Measurements from ENCODE around the gene CDH4. TPM values are rescaled to one million over a fixed set of nuclear protein-coding genes. Genes with fewer than 3 reads are reported as not detected.

Gene CDH4
- total RNA-seq, 6 experiments from 2014 or later = 5.8 to 12.8 (median 10.9) TPM

DNA sequence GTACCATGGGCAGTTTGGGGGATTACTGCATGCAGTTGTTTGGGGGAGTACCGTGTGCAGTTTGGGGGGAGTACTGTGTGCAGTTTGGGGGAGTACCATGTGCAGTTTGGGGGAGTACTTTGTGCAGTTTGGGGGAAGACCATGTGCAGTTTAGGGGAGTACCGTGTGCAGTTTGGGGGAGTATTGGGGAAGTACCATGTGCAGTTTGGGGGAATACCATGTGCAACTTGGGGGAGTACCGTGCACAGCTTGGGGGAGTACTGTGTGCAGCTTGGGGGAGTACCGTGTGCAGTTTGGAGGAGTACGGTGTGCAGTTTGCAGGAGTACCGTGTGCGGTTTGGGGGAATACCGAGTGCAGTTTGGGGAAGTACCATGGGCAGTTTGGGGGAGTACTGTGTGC is 22.3 kb downstream of the CDH4 start:
- TF ChIP-seq, protein P1, sequence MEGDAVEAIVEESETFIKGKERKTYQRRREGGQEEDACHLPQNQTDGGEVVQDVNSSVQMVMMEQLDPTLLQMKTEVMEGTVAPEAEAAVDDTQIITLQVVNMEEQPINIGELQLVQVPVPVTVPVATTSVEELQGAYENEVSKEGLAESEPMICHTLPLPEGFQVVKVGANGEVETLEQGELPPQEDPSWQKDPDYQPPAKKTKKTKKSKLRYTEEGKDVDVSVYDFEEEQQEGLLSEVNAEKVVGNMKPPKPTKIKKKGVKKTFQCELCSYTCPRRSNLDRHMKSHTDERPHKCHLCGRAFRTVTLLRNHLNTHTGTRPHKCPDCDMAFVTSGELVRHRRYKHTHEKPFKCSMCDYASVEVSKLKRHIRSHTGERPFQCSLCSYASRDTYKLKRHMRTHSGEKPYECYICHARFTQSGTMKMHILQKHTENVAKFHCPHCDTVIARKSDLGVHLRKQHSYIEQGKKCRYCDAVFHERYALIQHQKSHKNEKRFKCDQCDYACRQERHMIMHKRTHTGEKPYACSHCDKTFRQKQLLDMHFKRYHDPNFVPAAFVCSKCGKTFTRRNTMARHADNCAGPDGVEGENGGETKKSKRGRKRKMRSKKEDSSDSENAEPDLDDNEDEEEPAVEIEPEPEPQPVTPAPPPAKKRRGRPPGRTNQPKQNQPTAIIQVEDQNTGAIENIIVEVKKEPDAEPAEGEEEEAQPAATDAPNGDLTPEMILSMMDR (IDR thresholded peaks at IDR 0.05) = no peak
- H3K36me3 Mint-ChIP-seq (ENCODE audit: low read depth) = no peaks in the 10 kb centered on the region; the same call in 1 of the 2 replicates
- H3K4me1 Mint-ChIP-seq (ENCODE audit: low read depth) = no peaks in the 10 kb centered on the region
- no peak for DNase-seq
- no peak overlapping the region for H3K27ac Mint-ChIP-seq
- H3K9me3 Mint-ChIP-seq = peaks cover 5% of the 10 kb centered on the region
- no peak overlapping the region for H3K4me3 Mint-ChIP-seq
- no peaks in the 10 kb centered on the region; the same call in 1 of the 2 replicates for H3K27me3 Mint-ChIP-seq (ENCODE audit: insufficient read depth)

DNA sequence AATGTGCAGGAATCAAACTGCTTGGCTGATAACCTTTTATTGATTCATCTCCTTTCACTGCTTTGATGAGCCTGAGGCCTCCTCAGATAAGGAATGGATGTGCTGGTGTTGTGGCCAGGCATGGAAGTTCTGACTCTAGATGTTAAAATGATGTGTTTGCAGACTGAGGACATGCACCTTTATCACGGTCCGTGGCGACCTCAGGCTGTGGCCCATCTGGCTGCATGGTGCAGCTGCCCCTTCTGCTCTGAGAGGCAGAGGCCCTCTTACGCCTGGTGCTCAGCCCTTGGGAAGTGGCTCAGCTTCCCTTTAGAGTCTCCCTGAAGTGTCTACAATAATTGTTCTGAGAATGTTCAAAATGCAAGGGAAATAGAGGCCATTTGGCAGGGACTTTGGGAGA is 26.2 kb downstream of the CDH4 start:
- H3K36me3 Mint-ChIP-seq (ENCODE audit: low read depth) = peaks cover 10% of the 10 kb centered on the region
- no peaks in the 10 kb centered on the region for H3K4me1 Mint-ChIP-seq (ENCODE audit: low read depth)
- H3K9me3 Mint-ChIP-seq = peaks cover 10% of the 10 kb centered on the region
- H3K27me3 Mint-ChIP-seq (ENCODE audit: insufficient read depth) = no peaks in the 10 kb centered on the region
- H3K4me3 Mint-ChIP-seq = no peak overlapping the region
- TF ChIP-seq, protein P1 (IDR thresholded peaks at IDR 0.05) = no peak
- DNase-seq = no peak
- H3K27ac Mint-ChIP-seq = no peak overlapping the region

DNA sequence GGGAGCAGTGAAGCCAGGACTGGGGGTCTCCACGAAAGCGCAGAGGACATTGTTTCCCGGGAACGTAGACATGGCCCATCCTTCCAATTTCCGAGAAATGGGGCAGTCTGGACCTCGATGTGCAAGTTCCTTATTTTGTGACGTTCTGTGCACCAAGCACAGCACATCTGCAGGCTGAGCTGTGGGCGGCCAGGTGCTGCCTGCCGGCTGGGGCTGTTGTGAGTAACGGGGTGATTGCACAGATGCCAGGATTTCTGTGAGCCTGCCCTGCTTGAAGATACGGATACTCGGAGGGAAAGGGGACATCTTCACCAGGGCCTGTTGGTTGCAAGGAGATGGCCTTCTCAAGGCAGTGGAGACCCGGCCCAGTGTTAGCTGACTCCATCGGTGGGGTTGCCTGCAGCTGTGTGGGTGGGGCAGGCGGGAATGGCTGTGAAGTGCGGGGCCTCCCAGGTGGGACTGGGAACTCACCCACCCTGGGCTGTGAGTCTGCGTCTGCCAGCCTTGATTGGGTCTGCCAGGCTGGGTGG is 27.6 kb downstream of the CDH4 start:
- peaks cover 10% of the 10 kb centered on the region for H3K36me3 Mint-ChIP-seq (ENCODE audit: low read depth)
- no peak overlapping the region for H3K4me3 Mint-ChIP-seq
- no peaks in the 10 kb centered on the region for H3K27me3 Mint-ChIP-seq (ENCODE audit: insufficient read depth)
- TF ChIP-seq, protein P1 (IDR thresholded peaks at IDR 0.05) = no peak
- no peak for DNase-seq
- H3K27ac Mint-ChIP-seq = no peak overlapping the region
- H3K4me1 Mint-ChIP-seq (ENCODE audit: low read depth) = no peaks in the 10 kb centered on the region
- peaks cover 15% of the 10 kb centered on the region for H3K9me3 Mint-ChIP-seq

DNA sequence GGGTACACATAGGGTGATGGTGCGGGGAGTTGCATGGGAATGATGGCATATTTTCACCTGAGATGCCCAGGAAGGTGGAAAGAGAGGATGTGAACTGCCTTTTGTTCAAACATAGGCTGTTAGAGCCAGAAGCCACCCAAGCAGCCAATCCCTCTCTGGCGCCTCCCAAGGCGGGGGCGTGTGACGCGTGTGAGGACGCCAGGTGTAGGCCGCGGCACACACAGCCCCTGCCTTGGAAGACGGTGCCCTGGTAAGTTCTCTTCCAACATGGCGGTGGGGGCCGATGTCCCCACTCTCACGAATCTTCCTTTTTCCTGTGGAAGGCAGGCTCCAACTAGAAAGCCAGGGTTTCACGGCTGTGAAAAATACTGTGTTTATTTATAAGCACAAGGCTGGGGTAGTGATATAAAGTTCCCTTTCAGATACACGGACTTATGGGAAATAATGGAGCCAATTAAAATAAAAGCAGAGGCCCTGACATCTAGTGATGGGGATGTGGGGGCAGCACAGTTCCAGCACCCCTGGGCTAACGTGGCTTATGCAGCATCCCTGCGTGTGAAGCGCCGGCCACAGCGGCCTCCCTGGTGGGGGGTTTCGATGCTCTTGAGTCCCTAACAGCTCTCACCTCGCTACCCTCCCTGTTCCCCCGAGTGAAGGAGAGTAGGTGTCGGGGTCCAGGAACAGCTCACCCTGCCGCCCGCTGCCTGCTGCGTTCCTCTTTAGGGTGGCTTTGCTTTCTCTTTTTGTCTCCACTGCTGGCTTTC is 28.3 kb downstream of the CDH4 start:
- Mint-ChIP-seq H3K36me3 (ENCODE audit: low read depth) (peaks cover 10% of the 10 kb centered on the region), H3K27ac (no peak overlapping the region), H3K27me3 (ENCODE audit: insufficient read depth) (no peaks in the 10 kb centered on the region; the same call in 1 of the 2 replicates), H3K9me3 (peaks cover 15% of the 10 kb centered on the region), H3K4me3 (no peak overlapping the region), H3K4me1 (ENCODE audit: low read depth) (no peaks in the 10 kb centered on the region)
- DNase-seq = no peak
- TF ChIP-seq, protein P1 (IDR thresholded peaks at IDR 0.05) = no peak

DNA sequence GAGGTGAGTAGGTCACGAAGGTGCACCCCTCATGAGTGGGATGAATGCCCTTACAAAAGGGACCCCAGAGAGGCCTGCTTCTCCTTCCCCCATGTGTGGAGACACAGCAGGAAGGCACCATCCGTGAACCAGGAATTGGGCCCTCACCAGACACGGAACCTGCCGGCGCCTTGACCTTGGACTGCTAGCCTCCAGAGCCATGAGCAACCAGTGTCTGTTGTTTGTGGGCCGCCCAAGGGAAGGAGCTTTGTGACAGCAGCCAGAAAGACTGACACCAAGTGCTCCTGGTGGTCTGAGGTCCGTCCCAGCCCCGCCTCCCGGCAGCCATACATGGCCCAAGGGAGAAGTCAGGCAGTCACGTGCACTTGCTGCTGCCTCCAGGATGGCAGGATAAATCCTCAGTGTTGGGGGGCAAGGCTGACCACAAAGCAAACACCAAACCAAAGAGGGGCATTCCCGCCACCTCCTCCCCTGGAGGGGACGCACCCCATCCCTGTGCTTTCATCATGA is 29.3 kb downstream of the CDH4 start:
- Mint-ChIP-seq H3K9me3 (peaks cover 15% of the 10 kb centered on the region), H3K27ac (no peak overlapping the region)

More for the DNA sequence above, 29.3 kb downstream of the CDH4 start:
- Mint-ChIP-seq H3K4me3 (no peak overlapping the region), H3K27me3 (ENCODE audit: insufficient read depth) (no peaks in the 10 kb centered on the region; the same call in 1 of the 2 replicates), H3K36me3 (ENCODE audit: low read depth) (peaks cover 14% of the 10 kb centered on the region), H3K4me1 (ENCODE audit: low read depth) (no peaks in the 10 kb centered on the region)
- no peak for DNase-seq
- TF ChIP-seq, protein P1 (IDR thresholded peaks at IDR 0.05) = no peak
